ENCODE measurements around the gene POLH.

DNA sequence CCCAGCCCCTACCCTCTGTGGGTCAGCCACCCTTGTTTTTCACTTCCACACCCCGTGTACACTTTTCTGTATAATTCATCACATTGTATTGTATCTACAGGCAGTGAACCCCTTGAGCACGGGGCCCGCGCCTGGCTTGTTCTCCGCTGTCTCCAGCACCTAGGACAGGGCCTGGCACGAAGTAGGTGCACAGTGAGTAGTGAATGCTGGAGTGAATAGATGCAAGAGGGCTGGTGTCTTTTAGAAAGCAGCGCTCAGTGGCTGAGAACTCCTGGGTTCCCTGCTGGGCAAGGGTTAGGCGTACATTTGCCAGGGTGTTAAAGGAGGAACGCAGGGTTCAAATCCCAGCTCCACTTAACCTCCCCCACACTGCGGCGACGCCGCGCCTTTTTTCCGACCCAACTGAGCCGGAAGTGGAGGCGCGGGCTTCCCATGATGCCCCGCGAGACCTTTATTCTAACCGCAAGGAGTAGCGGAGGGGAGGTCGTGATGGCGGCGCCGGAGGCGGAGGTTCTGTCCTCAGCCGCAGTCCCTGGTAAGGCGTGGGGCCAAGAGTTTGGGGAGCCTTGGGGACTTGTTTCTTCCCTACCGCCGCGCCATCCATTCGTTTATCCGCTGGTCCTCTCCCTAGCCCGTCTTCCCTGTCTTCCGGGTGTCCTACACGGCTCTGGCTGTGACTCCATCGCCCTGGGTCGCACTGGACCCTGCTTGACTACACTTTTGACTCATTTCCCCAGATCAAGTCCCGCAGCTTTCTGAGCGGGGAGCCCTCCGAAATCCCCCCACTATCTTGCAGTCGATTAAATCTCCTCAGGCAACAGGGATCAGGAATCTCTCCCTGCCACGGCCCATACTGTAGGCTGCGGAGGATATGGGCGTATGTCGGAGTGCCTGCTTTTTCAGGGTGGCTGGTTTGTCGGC lies 59.7 kb downstream of the POLH start, which contains the start of gene MAD2L1BP:
- TF ChIP-seq SUZ12 (IDR thresholded peaks at IDR 0.05; ENCODE audit: extremely low read depth, insufficient read depth, insufficient read length) = no peak
- no peak for TF ChIP-seq ZNF274 (IDR thresholded peaks at IDR 0.05; ENCODE audit: low read depth, low read length)

All from NT2/D1 (cell line).